ENCODE measurements around the gene KDSR.
"Not testable (repeated sequence)": the region's sequence is repeated elsewhere in the genome, so short reads cannot be mapped to it uniquely, and the experiment has no call there.

KDSR gene

GRCh38 chr18:63366213-63367052 lies 573 bp downstream of the KDSR start:
- DNase-seq (ENCODE audit: low read depth in 2 of 3, low spot score in 2 of 3): peak; percentile 35 to 50 (median 41)

DNA sequence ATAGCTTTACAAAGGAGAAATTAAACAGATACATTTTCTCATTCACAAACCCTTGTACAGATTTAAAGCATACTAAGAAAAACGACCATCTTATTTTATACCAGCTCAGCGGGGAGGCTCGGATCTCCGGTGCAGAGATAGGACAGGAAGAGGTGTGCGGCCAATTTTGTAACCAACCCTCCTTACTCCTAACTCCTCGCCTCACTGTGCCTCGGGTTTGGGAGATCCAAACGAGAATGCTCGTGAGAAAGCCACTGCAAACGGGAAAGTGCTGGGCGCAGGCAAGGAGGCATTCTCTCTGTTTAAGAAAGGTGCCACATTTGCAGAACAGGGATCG lies 1.2 kb downstream of the KDSR start:
- no peak for DNase-seq (ENCODE audit: low read depth in 2 of 3, low spot score in 2 of 3)

DNA sequence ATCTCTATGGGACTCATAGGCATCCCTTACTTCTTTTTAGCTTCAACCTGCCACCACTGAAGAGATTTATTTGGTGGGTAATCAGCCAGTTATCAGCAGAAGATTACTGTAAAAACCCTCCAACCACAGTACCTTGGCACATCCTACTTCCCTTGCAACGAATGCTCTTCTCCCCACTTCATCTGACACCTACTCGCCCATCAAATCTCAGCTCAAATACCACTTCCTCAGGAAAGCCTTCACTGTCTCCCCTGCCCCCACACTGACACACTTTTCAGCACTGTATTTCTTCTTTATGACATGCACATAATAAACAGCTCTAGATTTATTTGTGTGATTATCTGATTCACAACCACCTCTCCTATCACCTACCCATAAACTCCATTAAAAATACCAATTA lies 3.1 kb downstream of the KDSR start:
- no peak for DNase-seq (ENCODE audit: low read depth in 2 of 3, low spot score in 2 of 3)

DNA sequence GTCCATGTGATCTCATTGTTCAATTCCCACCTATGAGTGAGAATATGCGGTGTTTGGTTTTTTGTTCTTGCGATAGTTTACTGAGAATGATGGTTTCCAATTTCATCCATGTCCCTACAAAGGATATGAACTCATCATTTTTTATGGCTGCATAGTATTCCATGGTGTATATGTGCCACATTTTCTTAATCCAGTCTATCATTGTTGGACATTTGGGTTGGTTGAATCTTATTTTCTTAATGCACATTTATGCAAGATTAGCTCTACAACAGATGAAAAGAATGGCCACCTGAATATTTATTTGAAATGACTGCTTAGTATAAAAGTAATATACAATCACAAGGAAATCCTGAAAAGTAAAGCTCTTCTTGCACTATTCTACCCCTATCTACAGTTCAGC lies 3.6 kb downstream of the KDSR start:
- not testable (repeated sequence) for DNase-seq (ENCODE audit: low read depth in 2 of 3, low spot score in 2 of 3)

DNA sequence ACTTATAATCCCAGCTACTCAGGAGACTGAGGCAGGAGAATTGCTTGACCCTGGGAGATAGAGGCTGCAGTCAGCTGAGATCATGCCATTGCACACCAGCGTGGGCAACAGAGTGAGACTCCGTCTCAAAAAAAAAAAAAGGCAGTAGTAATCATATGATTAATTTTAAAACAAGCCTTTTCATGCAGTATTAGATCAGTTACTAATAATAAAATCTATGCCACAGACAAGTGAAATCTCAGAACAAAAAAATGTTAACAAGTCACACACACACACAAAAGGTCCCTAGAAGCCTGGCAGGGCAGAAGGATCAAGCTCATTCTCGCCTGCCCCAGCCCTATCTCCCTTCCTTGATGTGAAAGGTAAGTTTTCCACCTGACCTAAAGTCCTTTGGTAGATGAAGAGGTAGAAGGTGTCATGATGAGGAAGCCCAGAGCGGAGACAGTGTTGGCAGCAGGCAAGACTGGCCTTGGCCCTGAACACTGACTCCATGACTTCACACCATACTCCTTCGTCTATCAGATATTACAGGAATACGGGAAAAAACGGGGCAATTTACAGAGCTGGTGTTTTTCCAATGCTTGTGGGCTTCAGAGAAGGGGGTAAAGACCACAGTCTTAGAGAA lies 10.6 kb downstream of the KDSR start:
- no peak for DNase-seq (ENCODE audit: low read depth in 2 of 3, low spot score in 2 of 3)

GRCh38 chr18:63350230-63350629 lies 16.8 kb downstream of the KDSR start:
- no peak for DNase-seq (ENCODE audit: low read depth in 2 of 3, low spot score in 2 of 3)

DNA sequence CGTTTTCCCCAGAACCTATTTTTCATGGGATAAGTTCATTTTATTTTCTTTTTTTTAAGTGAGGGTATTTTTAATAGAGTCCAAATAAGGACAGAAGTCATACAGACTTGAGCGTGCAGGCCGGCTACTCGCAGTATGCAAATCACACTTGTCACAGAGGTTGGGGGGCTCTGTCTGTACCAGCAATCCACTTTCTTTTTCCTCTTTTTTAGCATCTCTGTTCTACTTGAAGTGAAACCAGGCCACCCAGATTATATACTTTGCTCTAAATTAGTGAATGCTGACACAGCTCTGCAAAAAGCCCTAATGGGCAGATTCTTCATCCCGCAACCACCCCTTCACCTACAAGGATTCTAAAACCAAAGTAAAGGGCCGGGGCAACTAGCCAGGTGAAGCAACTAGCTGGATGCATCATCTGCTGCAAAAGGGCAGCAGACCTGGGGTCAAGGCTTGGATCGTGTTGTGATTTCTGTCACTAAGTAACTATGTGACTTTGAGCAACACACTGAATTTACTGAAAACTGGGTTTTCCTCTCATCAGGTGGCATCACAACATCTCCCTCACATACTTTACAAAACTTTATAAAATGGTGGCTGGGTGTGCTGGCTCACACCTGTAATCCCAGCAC lies 18.4 kb downstream of the KDSR start:
- no peak for DNase-seq (ENCODE audit: low read depth in 2 of 3, low spot score in 2 of 3)

GRCh38 chr18:63346480-63347183 lies 20.4 kb downstream of the KDSR start:
- DNase-seq (ENCODE audit: low read depth in 2 of 3, low spot score in 2 of 3): no peak

DNA sequence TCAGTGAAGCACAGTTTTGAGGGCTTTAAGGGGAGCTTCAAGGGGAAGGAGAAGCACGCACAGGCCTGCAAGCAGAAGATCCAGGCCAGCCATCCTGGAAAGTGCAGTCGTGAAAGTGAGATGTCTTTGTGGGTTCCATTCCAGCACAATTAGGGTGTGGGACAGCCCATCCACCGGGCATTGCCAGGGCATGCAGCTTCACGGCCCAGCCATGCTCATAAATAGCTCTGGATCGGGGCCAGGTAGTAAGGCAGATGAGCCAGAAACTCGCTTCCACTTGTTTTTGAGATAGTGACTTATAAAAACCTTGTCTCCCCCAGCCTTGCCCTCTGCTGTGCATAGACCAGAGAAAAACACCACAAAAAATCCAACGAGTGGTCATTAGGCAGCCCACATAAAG lies 21.0 kb downstream of the KDSR start:
- no peak for DNase-seq (ENCODE audit: low read depth in 2 of 3, low spot score in 2 of 3)

DNA sequence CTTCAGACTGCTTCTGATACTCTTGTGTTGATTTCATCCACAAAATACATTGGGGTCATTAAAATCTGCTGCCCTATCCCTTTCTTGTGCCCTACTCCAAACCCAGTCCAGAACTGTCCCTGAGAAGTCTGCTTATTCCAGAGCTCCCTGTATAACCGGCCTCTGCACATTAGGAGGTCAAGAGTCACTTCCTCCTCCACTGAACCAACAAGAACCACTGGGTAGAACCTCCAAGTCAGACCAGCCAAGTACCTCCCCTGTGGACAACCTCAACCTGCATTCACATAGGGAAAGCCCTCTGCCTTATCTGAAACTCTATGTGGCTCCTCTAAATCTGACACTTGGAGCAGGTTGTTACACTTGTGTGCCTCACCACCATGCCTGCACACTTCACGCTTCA lies 22.1 kb downstream of the KDSR start:
- no peak for DNase-seq (ENCODE audit: low read depth in 2 of 3, low spot score in 2 of 3)

GRCh38 chr18:63344263-63344662 lies 22.7 kb downstream of the KDSR start:
- DNase-seq (ENCODE audit: low read depth in 2 of 3, low spot score in 2 of 3): no peak

DNA sequence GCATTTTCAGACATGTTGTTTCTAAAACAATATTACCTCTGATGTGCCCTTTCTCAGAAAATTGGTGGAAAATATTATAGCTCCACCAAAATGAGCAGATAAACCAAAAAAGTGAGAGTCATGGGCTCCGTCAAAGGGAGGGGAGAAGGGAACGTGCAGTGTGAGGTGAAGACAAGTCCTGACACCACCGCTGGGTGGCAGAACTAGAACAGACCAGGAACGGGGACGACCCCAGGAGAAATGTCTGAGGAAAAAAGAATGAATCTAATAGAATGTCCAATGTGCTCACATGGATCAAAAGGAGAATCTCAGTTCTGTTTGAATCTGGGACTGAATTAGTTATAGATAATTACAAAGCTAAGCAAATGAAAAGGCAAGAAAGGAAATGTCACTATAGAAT lies 24.8 kb downstream of the KDSR start:
- DNase-seq (ENCODE audit: low read depth in 2 of 3, low spot score in 2 of 3): no peak

DNA sequence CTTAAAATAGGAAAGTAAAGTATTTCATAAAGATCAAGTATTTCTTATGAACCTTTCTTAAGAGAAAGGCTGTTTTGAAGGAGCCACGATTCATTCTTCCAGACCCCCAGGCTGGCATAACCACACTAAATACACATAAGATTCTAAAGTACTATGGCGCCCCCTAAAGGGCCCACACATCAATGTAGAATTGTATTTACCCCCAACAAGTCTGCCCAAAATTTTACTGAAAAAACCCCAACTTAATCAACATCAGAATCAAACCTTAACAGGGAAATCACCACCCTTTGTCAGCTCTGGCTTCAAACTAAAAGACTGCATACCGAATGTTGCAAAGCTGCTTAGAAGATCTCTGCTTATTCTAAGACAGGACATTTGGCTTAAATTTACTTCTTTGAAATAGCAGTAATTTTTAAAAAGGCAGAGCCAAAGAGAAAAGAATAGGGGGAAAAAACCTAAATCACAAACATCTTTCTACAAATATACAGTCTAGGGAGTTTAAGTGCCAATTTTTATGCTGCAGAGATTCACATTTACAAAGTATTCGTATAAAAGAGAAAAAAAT lies 27.0 kb downstream of the KDSR start:
- DNase-seq (ENCODE audit: low read depth in 2 of 3, low spot score in 2 of 3): no peak

DNA sequence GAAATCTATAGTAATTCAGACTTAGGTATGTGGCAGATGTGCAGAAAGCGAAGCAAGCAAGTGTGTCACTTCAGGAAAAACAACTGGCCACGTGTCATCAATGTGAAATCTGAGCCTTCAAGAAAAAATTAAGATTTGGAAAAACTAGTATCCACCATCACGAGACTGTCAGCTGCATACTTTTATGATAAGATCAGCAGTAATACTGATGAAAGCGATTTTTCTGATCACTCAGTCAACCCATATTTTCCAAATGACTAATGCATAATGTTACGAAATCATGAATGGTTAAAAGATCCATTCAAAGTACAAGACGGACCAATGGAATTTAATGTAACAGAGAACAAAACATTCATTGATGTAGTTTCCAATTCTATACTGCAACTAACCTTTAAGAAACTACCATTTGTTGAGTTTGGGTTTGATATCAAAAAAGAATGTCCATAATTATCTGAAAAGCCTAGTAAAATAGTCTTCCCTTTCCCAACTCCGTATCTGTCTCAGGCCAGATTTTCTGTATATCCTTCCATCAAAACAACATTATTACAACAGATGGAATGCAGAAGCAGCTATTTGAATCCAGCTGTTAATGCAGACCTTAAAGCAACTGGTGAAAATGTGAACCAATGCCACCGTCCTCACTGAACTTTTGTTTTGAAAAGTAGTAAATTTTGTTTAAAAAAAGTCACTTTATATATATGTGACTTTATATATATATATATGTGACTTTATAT lies 30.5 kb downstream of the KDSR start:
- DNase-seq (ENCODE audit: low read depth in 2 of 3, low spot score in 2 of 3): no peak

GRCh38 chr18:63331105-63331504 lies 35.9 kb downstream of the KDSR start:
- no peak for DNase-seq (ENCODE audit: low read depth in 2 of 3, low spot score in 2 of 3)

DNA sequence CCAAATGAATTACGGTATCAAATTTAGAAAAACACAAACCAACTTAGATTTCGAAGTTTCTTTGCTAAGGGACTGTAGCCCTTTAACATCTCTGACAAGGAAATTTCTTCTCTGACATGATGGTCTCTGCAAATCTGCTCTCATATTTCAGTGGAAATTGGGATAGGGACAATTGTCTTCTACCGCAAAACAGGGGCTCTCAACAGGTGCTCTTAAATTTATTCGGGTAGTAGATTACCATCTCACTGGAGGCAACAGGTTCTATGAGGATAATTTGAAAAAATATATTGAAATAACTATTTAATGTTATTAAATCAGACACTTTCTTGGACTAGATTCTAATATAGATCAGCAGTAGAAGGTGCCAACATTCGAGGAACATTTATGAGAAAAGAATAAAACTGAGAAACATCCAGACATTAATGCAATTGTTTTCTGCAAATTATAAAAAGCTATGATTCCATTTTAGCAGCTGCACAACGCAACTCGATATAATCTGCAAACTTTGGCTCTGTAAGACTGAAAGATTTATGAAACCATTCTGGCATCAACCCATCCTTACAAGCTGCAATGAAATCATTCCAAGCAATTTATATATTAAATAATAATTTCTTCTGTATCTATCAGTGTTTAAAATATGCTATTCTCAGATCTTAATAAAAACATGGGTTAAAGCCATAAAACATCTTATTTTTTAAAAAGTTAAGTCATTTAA lies 37.4 kb downstream of the KDSR start:
- DNase-seq (ENCODE audit: low read depth in 2 of 3, low spot score in 2 of 3): no peak

DNA sequence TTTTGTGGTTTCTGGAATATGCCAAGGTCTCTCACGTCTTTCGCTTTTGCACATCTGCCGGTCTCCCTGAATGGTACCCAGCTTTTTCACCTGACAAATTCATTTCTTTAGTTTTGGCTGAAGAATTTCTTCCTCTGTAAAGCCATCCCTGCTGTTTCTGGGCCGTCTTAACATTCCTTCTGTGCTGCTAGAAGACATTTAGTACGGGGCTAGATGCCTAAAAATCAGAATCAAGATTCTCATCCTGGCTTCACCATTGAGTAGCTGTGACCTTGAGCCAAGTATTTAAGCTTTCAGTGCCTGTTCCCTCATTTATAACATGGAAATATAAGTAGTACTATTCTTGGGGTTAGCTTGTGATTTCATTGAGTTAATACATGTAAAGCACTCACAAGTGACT lies 41.0 kb downstream of the KDSR start:
- DNase-seq (ENCODE audit: low read depth in 2 of 3, low spot score in 2 of 3): no peak

DNA sequence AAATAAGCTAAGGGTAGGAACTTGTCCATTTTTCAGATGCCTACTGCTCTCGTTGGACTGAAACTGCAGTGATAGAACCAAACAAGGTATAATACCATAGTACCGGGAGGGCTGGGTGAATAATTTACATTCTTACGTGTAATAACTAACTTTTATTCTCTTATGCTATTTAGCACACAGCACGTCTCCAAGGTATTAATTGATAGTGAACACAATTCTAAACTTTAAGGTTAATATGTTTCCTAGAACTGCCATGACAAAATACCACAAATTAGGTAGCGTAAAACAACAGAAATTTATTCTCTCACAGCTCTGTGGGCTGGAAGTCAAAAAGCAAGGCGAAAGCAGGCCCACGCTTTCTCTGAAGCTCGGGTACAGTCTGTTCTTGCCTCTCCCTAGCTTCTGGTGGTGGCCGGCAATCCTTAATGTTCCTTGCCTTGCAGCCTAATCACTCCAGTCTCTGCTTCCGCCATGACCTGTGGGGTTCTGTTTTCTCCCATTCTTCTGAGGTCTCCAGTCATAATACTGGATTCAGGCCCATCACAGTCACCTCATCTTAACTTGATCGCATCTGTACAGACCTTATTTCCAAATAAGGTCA lies 41.8 kb downstream of the KDSR start:
- DNase-seq (ENCODE audit: low read depth in 2 of 3, low spot score in 2 of 3): no peak

DNA sequence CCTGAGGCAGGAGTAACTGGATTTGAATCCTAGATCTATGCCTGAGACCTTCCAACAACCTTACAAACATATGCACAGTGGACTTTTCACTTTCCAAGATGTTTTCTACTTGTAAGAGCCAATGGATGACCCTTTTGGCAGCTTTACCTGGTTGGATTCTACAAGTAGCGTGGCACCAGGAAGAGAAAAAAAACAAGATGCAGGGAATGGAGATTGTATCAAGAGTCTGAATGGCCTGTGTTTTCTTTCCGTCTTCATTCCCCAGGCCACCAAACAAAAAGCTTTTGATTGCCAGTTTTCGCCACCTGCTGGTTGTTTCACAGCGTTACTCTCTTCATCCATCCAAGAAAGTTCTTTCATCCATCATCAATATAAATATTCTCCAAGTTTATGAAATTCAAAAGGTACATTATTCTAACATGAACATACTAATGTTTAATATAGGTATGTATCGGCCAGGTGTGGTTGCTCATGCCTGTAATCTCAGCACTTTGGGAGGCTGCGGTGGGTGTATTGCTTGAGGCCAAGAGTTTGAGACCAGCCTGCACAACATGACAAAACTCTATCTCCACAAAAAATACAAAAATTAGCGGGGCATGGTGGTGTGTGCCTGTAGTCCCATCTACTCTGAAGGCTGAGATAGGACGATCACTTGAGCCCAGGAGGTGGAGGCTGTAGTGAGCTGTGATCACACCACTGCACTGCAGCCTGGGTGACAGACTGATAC lies 43.9 kb downstream of the KDSR start:
- no peak for DNase-seq (ENCODE audit: low read depth in 2 of 3, low spot score in 2 of 3)

Measured in activated CD8-positive, alpha-beta memory T cell treated with anti-CD3 and anti-CD28 coated beads for 48 hours (primary cell).